MM.1S (cell line): ENCODE data around the gene PPHLN1.

ENCODE experiments used
- DNase-seq: peaks from one replicate; pipeline ENCODE4 v3.0.0-alpha.2; 2015
- H2AFZ ChIP-seq: fragments of 300-600 bp; sonication (generic); 2 replicates; pipeline ENCODE4 v1.6.0; 2016; ENCODE audit warnings: antibody characterized with exemption, low read length
- H3F3A ChIP-seq: fragments of 300-600 bp; sonication (generic); 2 replicates; pipeline ENCODE4 v1.6.1; 2016; ENCODE audit warnings: mild to moderate bottlenecking, antibody characterized with exemption, low read length, moderate library complexity, mixed read lengths; ENCODE audit not compliant: insufficient read depth
- H3K27ac ChIP-seq: fragments of 300-600 bp; sonication (generic); 2 replicates; pipeline ENCODE4 v1.5.1; 2016; ENCODE audit warnings: mild to moderate bottlenecking, low read length
- H3K27me3 ChIP-seq: fragments of 300-600 bp; sonication (generic); replicated peaks from 2 replicates; pipeline ENCODE4 v1.6.0; 2016; ENCODE audit warnings: low read length; ENCODE audit not compliant: insufficient read depth
- H3K36me3 ChIP-seq: fragments of 300-600 bp; sonication (generic); replicated peaks from 2 replicates; pipeline ENCODE4 v1.6.1; 2016; ENCODE audit warnings: mild to moderate bottlenecking, low read length, mixed read lengths; ENCODE audit not compliant: insufficient read depth
- H3K4me1 ChIP-seq: fragments of 300-600 bp; sonication (generic); 2 replicates; pipeline ENCODE4 v1.6.1; 2016; ENCODE audit warnings: low read length, mixed read lengths
- H3K4me2 ChIP-seq: fragments of 300-600 bp; sonication (generic); 2 replicates; pipeline ENCODE4 v1.6.0; 2016; ENCODE audit warnings: low read depth, low read length
- H3K4me3 ChIP-seq: fragments of 300-600 bp; sonication (generic); 2 replicates; pipeline ENCODE4 v1.5.1; 2016; ENCODE audit warnings: low read length, mixed read lengths
- H3K79me2 ChIP-seq: fragments of 300-600 bp; sonication (generic); 2 replicates; pipeline ENCODE4 v1.6.1; 2016; ENCODE audit warnings: mixed run types, low read length, mixed read lengths
- H3K9ac ChIP-seq: fragments of 300-600 bp; sonication (generic); 2 replicates; pipeline ENCODE4 v1.6.1; 2016; ENCODE audit warnings: low read length, mixed read lengths
- H3K9me2 ChIP-seq: fragments of 300-600 bp; sonication (generic); replicated peaks from 2 replicates; pipeline ENCODE4 v1.6.1; 2016; ENCODE audit warnings: mild to moderate bottlenecking, low read length, mixed read lengths; ENCODE audit not compliant: insufficient read depth
- H3K9me3 ChIP-seq: fragments of 300-600 bp; sonication (generic); replicated peaks from 2 replicates; pipeline ENCODE4 v1.6.1; 2016; ENCODE audit warnings: mild to moderate bottlenecking, low read length, mixed read lengths; ENCODE audit not compliant: insufficient read depth
- H4K20me1 ChIP-seq: fragments of 300-600 bp; sonication (generic); 2 replicates; pipeline ENCODE4 v1.6.1; 2016; ENCODE audit warnings: mild to moderate bottlenecking, low read length, moderate library complexity, mixed read lengths; ENCODE audit not compliant: insufficient read depth
- EZH2 ChIP-seq: fragments of 300-600 bp; sonication (generic); optimal IDR thresholded peaks from 2 replicates; pipeline ENCODE3; 2017; ENCODE audit warnings: low read depth, mild to moderate bottlenecking, antibody characterized with exemption, low read length, mixed read lengths
- EZH2phosphoT487 ChIP-seq: fragments of 300-600 bp; sonication (generic); IDR thresholded peaks from 2 replicates; pipeline ENCODE4 v1.6.1; 2018; ENCODE audit warnings: antibody characterized with exemption, low read length
- TF ChIP-seq, protein P1 (sequence below): fragments of 300-600 bp; sonication (generic); IDR thresholded peaks from 2 replicates; pipeline ENCODE4 v1.5.1; 2016; ENCODE audit warnings: antibody characterized with exemption, low read length, mixed read lengths

PPHLN1 gene

GRCh38 chr12:42490261-42490842 is 164.4 kb downstream of the PPHLN1 start:
- Histone ChIP-seq H3K79me2 (no peaks in the 10 kb centered on the region), H3K4me1 (peaks cover under 1% of the 10 kb centered on the region; the same call in 1 of the 2 replicates), H3K36me3 (no peaks in the 10 kb centered on the region), H3K9me3 (no peaks in the 10 kb centered on the region), H3K4me2 (no peak overlapping the region), H2AFZ (no peak overlapping the region), H3K27ac (no peak overlapping the region), H3F3A (no peaks in the 10 kb centered on the region), H3K27me3 (no peaks in the 10 kb centered on the region), H3K4me3 (no peak overlapping the region), H3K9me2 (no peaks in the 10 kb centered on the region), H3K9ac (no peak overlapping the region), H4K20me1 (no peaks in the 10 kb centered on the region)
- TF ChIP-seq, protein P1, sequence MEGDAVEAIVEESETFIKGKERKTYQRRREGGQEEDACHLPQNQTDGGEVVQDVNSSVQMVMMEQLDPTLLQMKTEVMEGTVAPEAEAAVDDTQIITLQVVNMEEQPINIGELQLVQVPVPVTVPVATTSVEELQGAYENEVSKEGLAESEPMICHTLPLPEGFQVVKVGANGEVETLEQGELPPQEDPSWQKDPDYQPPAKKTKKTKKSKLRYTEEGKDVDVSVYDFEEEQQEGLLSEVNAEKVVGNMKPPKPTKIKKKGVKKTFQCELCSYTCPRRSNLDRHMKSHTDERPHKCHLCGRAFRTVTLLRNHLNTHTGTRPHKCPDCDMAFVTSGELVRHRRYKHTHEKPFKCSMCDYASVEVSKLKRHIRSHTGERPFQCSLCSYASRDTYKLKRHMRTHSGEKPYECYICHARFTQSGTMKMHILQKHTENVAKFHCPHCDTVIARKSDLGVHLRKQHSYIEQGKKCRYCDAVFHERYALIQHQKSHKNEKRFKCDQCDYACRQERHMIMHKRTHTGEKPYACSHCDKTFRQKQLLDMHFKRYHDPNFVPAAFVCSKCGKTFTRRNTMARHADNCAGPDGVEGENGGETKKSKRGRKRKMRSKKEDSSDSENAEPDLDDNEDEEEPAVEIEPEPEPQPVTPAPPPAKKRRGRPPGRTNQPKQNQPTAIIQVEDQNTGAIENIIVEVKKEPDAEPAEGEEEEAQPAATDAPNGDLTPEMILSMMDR: no peak
- TF ChIP-seq EZH2phosphoT487: no peak
- TF ChIP-seq EZH2: no peak
- no peak for DNase-seq
